Mammary epithelial cell (primary cell): Measurements from ENCODE around the gene EDDM13.

Experiments
- CTCF ChIP-seq, 2 donors: IDR thresholded peaks in 1 of 2; conservative IDR thresholded peaks in 1 of 2; 2 replicates each; pipeline ENCODE4 v1.5.1; 2011 to 2012; ENCODE audit warnings: inconsistent platforms in 2 of 2, low read length in 2 of 2, mild to moderate bottlenecking in 2 of 2, control low read depth in 1 of 2, low read depth in 1 of 2; ENCODE audit not compliant: insufficient read depth in 1 of 2; ENCODE audit errors: extremely low read depth in 1 of 2
- EZH2 ChIP-seq: IDR thresholded peaks from 2 replicates; pipeline ENCODE4 v1.6.1; 2012; ENCODE audit warnings: low read length, inconsistent platforms, borderline replicate concordance

- TF ChIP-seq CTCF (conservative IDR thresholded peaks at IDR 0.05 in 1 of 2, IDR thresholded peaks at IDR 0.05 in 1 of 2; ENCODE audit: extremely low read depth in 1 of 2, insufficient read depth in 1 of 2, low read depth in 1 of 2, low read length in 2 of 2) (no peak), EZH2 (no peak)
Observed at GRCh38 chr19:56314381-56315076, 42.0 kb downstream of the EDDM13 start, which contains the start of gene ZSCAN5A.
